WTC11 (cell line): ENCODE results near the gene GCM1.

Experiments
- NFE2L1 ChIP-seq: sonication (generic); formaldehyde crosslinking; IDR thresholded peaks from 2 replicates; pipeline ENCODE4 v1.8.1; 2023; ENCODE audit warnings: missing genetic modification reagents
- ZNF396 ChIP-seq: fragments of 250-450 bp; sonication (Bioruptor Pico); IDR thresholded peaks from 2 replicates; pipeline ENCODE4 v1.8.0; 2021; ENCODE audit warnings: mild to moderate bottlenecking, moderate library complexity, borderline replicate concordance
- TF ChIP-seq, protein P1 (sequence below): sonication (generic); formaldehyde crosslinking; IDR thresholded peaks from 2 replicates; pipeline ENCODE4 v1.8.0; 2023; ENCODE audit warnings: missing genetic modification reagents, mild to moderate bottlenecking, borderline replicate concordance
- TF ChIP-seq, protein P2 (sequence below): fragments of 200-600 bp; IDR thresholded peaks from 2 replicates; pipeline ENCODE4 v1.8.0; 2022; ENCODE audit warnings: antibody characterized with exemption
- TF ChIP-seq, protein P3 (sequence below): sonication (generic); formaldehyde crosslinking; IDR thresholded peaks from 2 replicates; pipeline ENCODE4 v1.8.1; 2022; ENCODE audit warnings: low read depth, missing genetic modification reagents, borderline replicate concordance
- TF ChIP-seq, protein P4 (sequence below): sonication (generic); formaldehyde crosslinking; IDR thresholded peaks from 2 replicates; pipeline ENCODE4 v1.8.0; 2022; ENCODE audit warnings: mild to moderate bottlenecking, missing genetic modification reagents
- TF ChIP-seq, protein P5 (sequence below): fragments of 250-450 bp; sonication (Bioruptor Pico); IDR thresholded peaks from 2 replicates; pipeline ENCODE4 v1.8.0; 2021; ENCODE audit warnings: mild to moderate bottlenecking
- TF ChIP-seq, protein P6 (sequence below): sonication (generic); formaldehyde crosslinking; IDR thresholded peaks from 2 replicates; pipeline ENCODE4 v1.8.1; 2022; ENCODE audit warnings: low read depth, mild to moderate bottlenecking, moderate library complexity, missing genetic modification reagents, borderline replicate concordance
- TF ChIP-seq, protein P7 (sequence below): sonication (generic); formaldehyde crosslinking; IDR thresholded peaks from 2 replicates; pipeline ENCODE4 v1.8.1; 2022; ENCODE audit warnings: mild to moderate bottlenecking, moderate library complexity, missing genetic modification reagents
- TF ChIP-seq, protein P8 (sequence below): sonication (generic); formaldehyde crosslinking; IDR thresholded peaks from 2 replicates; pipeline ENCODE4 v1.8.0; 2022; ENCODE audit warnings: missing genetic modification reagents

DNA sequence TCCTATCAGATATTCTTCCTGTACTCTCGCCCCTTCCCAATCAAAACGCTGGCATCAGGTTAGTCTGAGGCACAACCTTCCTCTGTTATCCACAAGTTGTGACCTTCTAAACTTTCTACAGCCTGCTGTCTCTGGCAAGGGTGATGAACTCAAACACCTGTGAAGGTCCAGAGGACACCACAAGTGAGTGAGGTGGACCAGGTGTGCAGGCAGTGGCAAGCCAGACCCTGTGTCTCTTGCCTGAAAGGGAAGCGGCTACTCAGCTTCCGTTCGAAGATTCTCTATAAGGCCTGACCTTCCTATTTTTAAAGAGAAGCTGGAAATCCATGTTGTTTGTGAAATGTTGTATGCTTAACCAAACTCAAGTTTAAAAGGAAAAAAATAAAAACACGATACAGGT, 36.8 kb downstream of the GCM1 start:
- TF ChIP-seq, protein P1, sequence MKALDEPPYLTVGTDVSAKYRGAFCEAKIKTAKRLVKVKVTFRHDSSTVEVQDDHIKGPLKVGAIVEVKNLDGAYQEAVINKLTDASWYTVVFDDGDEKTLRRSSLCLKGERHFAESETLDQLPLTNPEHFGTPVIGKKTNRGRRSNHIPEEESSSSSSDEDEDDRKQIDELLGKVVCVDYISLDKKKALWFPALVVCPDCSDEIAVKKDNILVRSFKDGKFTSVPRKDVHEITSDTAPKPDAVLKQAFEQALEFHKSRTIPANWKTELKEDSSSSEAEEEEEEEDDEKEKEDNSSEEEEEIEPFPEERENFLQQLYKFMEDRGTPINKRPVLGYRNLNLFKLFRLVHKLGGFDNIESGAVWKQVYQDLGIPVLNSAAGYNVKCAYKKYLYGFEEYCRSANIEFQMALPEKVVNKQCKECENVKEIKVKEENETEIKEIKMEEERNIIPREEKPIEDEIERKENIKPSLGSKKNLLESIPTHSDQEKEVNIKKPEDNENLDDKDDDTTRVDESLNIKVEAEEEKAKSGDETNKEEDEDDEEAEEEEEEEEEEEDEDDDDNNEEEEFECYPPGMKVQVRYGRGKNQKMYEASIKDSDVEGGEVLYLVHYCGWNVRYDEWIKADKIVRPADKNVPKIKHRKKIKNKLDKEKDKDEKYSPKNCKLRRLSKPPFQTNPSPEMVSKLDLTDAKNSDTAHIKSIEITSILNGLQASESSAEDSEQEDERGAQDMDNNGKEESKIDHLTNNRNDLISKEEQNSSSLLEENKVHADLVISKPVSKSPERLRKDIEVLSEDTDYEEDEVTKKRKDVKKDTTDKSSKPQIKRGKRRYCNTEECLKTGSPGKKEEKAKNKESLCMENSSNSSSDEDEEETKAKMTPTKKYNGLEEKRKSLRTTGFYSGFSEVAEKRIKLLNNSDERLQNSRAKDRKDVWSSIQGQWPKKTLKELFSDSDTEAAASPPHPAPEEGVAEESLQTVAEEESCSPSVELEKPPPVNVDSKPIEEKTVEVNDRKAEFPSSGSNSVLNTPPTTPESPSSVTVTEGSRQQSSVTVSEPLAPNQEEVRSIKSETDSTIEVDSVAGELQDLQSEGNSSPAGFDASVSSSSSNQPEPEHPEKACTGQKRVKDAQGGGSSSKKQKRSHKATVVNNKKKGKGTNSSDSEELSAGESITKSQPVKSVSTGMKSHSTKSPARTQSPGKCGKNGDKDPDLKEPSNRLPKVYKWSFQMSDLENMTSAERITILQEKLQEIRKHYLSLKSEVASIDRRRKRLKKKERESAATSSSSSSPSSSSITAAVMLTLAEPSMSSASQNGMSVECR, result no peak
- TF ChIP-seq, protein P2, sequence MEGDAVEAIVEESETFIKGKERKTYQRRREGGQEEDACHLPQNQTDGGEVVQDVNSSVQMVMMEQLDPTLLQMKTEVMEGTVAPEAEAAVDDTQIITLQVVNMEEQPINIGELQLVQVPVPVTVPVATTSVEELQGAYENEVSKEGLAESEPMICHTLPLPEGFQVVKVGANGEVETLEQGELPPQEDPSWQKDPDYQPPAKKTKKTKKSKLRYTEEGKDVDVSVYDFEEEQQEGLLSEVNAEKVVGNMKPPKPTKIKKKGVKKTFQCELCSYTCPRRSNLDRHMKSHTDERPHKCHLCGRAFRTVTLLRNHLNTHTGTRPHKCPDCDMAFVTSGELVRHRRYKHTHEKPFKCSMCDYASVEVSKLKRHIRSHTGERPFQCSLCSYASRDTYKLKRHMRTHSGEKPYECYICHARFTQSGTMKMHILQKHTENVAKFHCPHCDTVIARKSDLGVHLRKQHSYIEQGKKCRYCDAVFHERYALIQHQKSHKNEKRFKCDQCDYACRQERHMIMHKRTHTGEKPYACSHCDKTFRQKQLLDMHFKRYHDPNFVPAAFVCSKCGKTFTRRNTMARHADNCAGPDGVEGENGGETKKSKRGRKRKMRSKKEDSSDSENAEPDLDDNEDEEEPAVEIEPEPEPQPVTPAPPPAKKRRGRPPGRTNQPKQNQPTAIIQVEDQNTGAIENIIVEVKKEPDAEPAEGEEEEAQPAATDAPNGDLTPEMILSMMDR, result no peak
- TF ChIP-seq NFE2L1 (CRISPR knock-in tag), result no peak
- TF ChIP-seq, protein P3, sequence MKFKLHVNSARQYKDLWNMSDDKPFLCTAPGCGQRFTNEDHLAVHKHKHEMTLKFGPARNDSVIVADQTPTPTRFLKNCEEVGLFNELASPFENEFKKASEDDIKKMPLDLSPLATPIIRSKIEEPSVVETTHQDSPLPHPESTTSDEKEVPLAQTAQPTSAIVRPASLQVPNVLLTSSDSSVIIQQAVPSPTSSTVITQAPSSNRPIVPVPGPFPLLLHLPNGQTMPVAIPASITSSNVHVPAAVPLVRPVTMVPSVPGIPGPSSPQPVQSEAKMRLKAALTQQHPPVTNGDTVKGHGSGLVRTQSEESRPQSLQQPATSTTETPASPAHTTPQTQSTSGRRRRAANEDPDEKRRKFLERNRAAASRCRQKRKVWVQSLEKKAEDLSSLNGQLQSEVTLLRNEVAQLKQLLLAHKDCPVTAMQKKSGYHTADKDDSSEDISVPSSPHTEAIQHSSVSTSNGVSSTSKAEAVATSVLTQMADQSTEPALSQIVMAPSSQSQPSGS (CRISPR knock-in tag), result no peak
- TF ChIP-seq, protein P4, sequence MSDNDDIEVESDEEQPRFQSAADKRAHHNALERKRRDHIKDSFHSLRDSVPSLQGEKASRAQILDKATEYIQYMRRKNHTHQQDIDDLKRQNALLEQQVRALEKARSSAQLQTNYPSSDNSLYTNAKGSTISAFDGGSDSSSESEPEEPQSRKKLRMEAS, result no peak
- TF ChIP-seq ZNF396 (CRISPR knock-in tag), result no peak
- TF ChIP-seq, protein P5, sequence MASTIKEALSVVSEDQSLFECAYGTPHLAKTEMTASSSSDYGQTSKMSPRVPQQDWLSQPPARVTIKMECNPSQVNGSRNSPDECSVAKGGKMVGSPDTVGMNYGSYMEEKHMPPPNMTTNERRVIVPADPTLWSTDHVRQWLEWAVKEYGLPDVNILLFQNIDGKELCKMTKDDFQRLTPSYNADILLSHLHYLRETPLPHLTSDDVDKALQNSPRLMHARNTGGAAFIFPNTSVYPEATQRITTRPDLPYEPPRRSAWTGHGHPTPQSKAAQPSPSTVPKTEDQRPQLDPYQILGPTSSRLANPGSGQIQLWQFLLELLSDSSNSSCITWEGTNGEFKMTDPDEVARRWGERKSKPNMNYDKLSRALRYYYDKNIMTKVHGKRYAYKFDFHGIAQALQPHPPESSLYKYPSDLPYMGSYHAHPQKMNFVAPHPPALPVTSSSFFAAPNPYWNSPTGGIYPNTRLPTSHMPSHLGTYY, result no peak
- TF ChIP-seq, protein P6, sequence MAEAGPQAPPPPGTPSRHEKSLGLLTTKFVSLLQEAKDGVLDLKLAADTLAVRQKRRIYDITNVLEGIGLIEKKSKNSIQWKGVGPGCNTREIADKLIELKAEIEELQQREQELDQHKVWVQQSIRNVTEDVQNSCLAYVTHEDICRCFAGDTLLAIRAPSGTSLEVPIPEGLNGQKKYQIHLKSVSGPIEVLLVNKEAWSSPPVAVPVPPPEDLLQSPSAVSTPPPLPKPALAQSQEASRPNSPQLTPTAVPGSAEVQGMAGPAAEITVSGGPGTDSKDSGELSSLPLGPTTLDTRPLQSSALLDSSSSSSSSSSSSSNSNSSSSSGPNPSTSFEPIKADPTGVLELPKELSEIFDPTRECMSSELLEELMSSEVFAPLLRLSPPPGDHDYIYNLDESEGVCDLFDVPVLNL, result no peak
- TF ChIP-seq, protein P7, sequence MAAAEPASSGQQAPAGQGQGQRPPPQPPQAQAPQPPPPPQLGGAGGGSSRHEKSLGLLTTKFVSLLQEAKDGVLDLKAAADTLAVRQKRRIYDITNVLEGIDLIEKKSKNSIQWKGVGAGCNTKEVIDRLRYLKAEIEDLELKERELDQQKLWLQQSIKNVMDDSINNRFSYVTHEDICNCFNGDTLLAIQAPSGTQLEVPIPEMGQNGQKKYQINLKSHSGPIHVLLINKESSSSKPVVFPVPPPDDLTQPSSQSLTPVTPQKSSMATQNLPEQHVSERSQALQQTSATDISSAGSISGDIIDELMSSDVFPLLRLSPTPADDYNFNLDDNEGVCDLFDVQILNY (CRISPR knock-in tag), result no peak
- TF ChIP-seq, protein P8, sequence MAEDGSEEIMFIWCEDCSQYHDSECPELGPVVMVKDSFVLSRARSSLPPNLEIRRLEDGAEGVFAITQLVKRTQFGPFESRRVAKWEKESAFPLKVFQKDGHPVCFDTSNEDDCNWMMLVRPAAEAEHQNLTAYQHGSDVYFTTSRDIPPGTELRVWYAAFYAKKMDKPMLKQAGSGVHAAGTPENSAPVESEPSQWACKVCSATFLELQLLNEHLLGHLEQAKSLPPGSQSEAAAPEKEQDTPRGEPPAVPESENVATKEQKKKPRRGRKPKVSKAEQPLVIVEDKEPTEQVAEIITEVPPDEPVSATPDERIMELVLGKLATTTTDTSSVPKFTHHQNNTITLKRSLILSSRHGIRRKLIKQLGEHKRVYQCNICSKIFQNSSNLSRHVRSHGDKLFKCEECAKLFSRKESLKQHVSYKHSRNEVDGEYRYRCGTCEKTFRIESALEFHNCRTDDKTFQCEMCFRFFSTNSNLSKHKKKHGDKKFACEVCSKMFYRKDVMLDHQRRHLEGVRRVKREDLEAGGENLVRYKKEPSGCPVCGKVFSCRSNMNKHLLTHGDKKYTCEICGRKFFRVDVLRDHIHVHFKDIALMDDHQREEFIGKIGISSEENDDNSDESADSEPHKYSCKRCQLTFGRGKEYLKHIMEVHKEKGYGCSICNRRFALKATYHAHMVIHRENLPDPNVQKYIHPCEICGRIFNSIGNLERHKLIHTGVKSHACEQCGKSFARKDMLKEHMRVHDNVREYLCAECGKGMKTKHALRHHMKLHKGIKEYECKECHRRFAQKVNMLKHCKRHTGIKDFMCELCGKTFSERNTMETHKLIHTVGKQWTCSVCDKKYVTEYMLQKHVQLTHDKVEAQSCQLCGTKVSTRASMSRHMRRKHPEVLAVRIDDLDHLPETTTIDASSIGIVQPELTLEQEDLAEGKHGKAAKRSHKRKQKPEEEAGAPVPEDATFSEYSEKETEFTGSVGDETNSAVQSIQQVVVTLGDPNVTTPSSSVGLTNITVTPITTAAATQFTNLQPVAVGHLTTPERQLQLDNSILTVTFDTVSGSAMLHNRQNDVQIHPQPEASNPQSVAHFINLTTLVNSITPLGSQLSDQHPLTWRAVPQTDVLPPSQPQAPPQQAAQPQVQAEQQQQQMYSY, result no peak
